GM10266 (cell line): ENCODE measurements around the gene MREG.

Experiments
- DNase-seq: peaks from one replicate; pipeline ENCODE4 v3.0.0; 2012; ENCODE audit errors: extremely low spot score
- TF ChIP-seq, protein P1 (sequence below): IDR thresholded peaks from 2 replicates; pipeline ENCODE4 v1.5.1; 2012; ENCODE audit warnings: mild to moderate bottlenecking, low read depth; ENCODE audit not compliant: control insufficient read depth, insufficient read depth; ENCODE audit errors: missing control alignments

MREG gene

DNA sequence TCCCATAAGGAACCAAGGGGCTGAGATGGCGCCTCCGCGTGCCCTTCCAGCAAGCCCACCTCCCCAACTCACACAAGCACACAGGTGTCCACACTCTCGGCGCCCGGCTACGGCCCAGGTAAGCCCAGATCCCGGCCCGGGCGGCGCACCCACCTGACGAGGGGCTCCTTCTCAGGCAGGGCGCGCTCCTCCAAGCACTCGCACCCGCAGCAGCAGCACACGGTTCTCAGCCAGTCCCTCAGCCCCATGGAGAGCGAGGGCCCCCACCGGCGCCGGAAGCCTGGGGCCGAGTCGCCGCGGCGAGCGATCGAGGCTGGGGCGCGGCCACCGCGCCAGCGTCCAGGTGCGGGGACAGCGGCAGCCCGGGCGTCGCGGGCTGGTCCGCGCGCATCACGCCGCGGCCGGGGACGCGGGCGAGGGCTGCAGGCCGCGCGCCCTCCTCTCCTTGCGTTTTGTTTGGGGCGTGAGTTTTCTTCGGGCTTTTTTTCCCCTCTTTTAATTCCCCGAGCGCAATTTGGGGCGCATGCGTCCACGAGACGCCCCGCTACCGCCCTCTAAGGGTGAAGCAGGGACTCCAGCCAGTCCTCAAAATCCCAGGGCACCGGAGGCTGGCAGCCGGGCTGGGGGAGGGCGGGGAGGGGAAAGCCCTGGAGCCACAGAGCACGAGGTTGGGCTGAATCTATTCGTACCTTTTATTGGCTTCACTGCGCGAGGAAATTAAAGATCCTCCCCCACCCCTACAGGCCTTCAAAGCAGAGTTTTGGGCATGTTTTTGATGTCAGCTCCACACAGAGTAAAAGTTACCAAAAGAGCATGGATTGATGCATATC, at the start of gene MREG:
TSS of gene MREG (minus strand) at position 472 of the 830 bp plus-strand sequence. CDS start at position 248, 224 bp downstream.
- TF ChIP-seq, protein P1, sequence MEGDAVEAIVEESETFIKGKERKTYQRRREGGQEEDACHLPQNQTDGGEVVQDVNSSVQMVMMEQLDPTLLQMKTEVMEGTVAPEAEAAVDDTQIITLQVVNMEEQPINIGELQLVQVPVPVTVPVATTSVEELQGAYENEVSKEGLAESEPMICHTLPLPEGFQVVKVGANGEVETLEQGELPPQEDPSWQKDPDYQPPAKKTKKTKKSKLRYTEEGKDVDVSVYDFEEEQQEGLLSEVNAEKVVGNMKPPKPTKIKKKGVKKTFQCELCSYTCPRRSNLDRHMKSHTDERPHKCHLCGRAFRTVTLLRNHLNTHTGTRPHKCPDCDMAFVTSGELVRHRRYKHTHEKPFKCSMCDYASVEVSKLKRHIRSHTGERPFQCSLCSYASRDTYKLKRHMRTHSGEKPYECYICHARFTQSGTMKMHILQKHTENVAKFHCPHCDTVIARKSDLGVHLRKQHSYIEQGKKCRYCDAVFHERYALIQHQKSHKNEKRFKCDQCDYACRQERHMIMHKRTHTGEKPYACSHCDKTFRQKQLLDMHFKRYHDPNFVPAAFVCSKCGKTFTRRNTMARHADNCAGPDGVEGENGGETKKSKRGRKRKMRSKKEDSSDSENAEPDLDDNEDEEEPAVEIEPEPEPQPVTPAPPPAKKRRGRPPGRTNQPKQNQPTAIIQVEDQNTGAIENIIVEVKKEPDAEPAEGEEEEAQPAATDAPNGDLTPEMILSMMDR, result peak; percentile 79
- peak; percentile 93 for DNase-seq

- DNase-seq, result no peak
Observed at GRCh38 chr2:216059233-216059834, 46.0 kb upstream of the MREG start.

DNA sequence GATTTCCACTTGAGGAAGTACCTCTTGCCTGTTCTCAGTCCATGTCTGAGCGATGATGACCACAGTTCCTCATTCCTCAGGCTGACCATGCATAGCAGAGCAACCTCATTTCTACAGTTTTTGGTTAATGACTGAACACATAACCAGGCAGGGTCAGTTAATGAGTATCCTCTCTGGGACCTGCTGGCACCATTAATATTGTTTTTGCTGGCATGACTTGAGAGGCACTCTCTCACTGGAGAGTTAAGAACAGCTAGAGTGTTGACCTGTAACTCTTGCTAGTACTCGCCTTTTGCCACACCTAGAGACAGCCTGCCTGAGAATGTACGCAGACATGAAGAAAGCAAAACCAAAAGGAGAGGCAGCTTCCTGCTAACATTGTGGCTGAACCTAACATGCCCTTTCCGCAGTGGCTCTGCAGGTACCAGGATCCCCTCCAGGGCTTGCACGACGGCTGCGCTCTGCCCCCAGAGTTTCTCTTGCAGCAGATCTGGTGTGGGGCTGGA, 44.4 kb upstream of the MREG start:
- DNase-seq, result peak; percentile 64
- TF ChIP-seq, protein P1, result no peak

More at GRCh38 chr2:216059233-216059834, 46.0 kb upstream of the MREG start:
- TF ChIP-seq, protein P1, result peak; percentile 19

DNA sequence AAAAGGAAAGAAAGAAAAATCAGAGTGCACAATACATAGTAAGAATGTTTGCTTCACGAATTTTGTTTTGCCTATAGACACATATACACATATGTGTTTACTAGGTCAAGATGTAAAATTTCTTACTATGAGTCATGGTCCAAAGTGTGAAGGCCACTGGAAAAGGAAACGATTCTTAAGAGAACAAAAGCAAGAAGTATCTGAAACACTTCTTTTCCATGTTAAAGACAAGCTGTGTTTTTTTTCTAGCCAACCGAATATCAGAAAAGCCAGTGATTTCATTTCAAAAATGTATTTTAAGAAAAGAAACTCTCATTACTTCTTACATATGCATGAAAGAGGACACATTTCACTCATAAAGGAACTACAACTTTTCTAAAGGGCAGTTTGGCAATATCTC, 43.4 kb upstream of the MREG start:
- TF ChIP-seq, protein P1, result no peak
- peak; percentile 20 for DNase-seq

GRCh38 chr2:216055680-216056079, 42.3 kb upstream of the MREG start:
- TF ChIP-seq, protein P1, result no peak
- DNase-seq, result no peak

DNA sequence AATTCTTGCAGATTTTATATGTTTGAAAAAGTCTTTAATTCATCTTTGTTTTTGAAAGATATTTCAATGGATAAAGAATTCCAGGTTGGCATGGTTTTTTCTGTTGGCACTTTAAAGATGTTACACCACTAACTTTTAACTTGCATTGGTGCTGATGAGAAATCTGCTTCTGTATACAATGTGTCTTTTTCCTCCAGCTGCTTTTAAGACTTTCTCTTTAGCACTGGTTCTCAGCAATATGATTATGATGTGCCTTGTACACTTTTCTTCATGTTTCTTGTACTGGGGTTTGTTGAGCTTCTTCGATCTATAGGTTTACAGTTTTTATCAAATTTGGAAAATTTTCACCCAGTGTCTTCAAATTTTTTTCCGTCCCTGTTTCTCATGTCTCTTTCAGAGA, 39.1 kb upstream of the MREG start:
- no peak for DNase-seq
- TF ChIP-seq, protein P1, result no peak

DNA sequence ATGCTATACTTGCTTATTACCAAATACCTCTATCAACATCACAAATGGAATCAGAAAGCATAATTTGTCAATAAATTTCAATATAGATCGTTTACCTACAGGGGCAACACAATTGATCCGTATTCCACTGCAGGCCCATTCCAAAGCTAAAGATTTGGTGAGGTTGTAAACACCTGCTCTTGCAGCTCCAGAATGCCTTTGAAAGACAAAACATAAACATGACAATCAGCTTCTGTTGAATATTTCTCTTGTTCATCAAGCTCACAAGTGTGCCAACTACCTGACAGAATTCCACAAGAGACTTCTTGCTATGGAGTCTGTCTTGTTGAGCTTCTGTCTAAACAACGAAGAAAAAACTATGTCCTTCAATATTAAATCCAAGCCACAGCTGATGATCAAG, 38.0 kb upstream of the MREG start:
- TF ChIP-seq, protein P1, result no peak

More for the DNA sequence above, 38.0 kb upstream of the MREG start:
- DNase-seq, result no peak
